GM18951 (cell line): ENCODE results near the gene CLDN1.

Experiments
- POLR2A ChIP-seq: IDR thresholded peaks from 4 replicates; pipeline ENCODE4 v1.6.1; 2011; ENCODE audit warnings: mild to moderate bottlenecking; ENCODE audit not compliant: insufficient read length, insufficient read depth; ENCODE audit errors: extremely low read depth
- in situ Hi-C: fragments of 300-500 bp; cut with MboI; formaldehyde crosslinking; loops from one replicate; pipeline ENCODE4 v1.12.0; 2022; ENCODE audit warnings: low sequenced_read_pairs, mixed read lengths, inconsistent platforms; ENCODE audit not compliant: unreplicated experiment

Gene CLDN1

GRCh38 chr3:190321789-190322603, at the start of gene CLDN1:
TSS of gene CLDN1 (minus strand) at chr3:190322446. CDS start at chr3:190322206, 240 bp downstream.
- in situ Hi-C loops: no loop called here
- TF ChIP-seq POLR2A: no peak

- in situ Hi-C loops: no loop called here
Observed at GRCh38 chr3:190371152-190371551, 48.9 kb upstream of the CLDN1 start.

GRCh38 chr3:190370369-190370768, 48.1 kb upstream of the CLDN1 start:
- in situ Hi-C loops: no loop called here
- TF ChIP-seq POLR2A: no peak

More at GRCh38 chr3:190371152-190371551, 48.9 kb upstream of the CLDN1 start:
- TF ChIP-seq POLR2A: no peak

GRCh38 chr3:190369668-190370295, 47.5 kb upstream of the CLDN1 start:
- in situ Hi-C loops: no loop called here
- TF ChIP-seq POLR2A: no peak

- in situ Hi-C loops: no loop called here
- TF ChIP-seq POLR2A: no peak
Observed at GRCh38 chr3:190368881-190369280, 46.6 kb upstream of the CLDN1 start.

GRCh38 chr3:190366133-190366532, 43.9 kb upstream of the CLDN1 start:
- in situ Hi-C loops: no loop called here
- TF ChIP-seq POLR2A: no peak

GRCh38 chr3:190362258-190362657, 40.0 kb upstream of the CLDN1 start:
- no peak for TF ChIP-seq POLR2A
- in situ Hi-C loops: no loop called here

GRCh38 chr3:190361791-190362190, 39.5 kb upstream of the CLDN1 start:
- in situ Hi-C loops: no loop called here

GRCh38 chr3:190360228-190360627, 38.0 kb upstream of the CLDN1 start:
- in situ Hi-C loops: no loop called here
- no peak for TF ChIP-seq POLR2A

More at GRCh38 chr3:190361791-190362190, 39.5 kb upstream of the CLDN1 start:
- no peak for TF ChIP-seq POLR2A

- no peak for TF ChIP-seq POLR2A
- in situ Hi-C loops: no loop called here
Observed at GRCh38 chr3:190359813-190360212, 37.6 kb upstream of the CLDN1 start.

GRCh38 chr3:190357468-190357867, 35.2 kb upstream of the CLDN1 start:
- TF ChIP-seq POLR2A: no peak
- in situ Hi-C loops: no loop called here

GRCh38 chr3:190356246-190356645, 34.0 kb upstream of the CLDN1 start:
- in situ Hi-C loops: no loop called here
- no peak for TF ChIP-seq POLR2A

GRCh38 chr3:190352861-190353457, 30.7 kb upstream of the CLDN1 start:
- TF ChIP-seq POLR2A: no peak
- in situ Hi-C loops: no loop called here
